Activated CD4-positive, alpha-beta T cell treated with anti-CD3 and anti-CD28 coated beads for 4 hours (primary cell): ENCODE data around the gene GIGYF1.
A peak's percentile ranks its signal among the peaks of the same experiment; 100 is the strongest.
"Not testable (repeated sequence)": the region's sequence is repeated elsewhere in the genome, so short reads cannot be mapped to it uniquely, and the experiment has no call there.

Experiments
- DNase-seq, 2 donors: peaks; one replicate each; pipeline ENCODE4 v3.0.0-alpha.2; 2020

Gene GIGYF1

DNA sequence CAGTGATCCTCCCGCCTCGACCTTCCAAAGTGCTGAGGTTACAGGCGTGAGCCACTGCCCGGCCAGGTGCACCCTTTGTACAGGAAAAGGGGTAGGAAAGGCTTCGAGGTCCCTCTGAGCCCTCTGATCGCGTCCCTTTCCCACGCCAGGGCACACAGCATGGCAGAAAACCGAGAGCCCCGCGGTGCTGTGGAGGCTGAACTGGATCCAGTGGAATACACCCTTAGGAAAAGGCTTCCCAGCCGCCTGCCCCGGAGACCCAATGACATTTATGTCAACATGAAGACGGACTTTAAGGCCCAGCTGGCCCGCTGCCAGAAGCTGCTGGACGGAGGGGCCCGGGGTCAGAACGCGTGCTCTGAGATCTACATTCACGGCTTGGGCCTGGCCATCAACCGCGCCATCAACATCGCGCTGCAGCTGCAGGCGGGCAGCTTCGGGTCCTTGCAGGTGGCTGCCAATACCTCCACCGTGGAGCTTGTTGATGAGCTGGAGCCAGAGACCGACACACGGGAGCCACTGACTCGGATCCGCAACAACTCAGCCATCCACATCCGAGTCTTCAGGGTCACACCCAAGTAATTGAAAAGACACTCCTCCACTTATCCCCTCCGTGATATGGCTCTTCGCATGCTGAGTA, 12.7 kb upstream of the GIGYF1 start:
- DNase-seq: no peak

GRCh38 chr7:100705753-100706671, 12.0 kb upstream of the GIGYF1 start, which contains the start of gene POP7:
Gene POP7, plus strand, starts transcription at chr7:100706121. Its CDS starts 710 bp downstream, at chr7:100706831.
- peak; percentile 98 to 99 for DNase-seq

DNA sequence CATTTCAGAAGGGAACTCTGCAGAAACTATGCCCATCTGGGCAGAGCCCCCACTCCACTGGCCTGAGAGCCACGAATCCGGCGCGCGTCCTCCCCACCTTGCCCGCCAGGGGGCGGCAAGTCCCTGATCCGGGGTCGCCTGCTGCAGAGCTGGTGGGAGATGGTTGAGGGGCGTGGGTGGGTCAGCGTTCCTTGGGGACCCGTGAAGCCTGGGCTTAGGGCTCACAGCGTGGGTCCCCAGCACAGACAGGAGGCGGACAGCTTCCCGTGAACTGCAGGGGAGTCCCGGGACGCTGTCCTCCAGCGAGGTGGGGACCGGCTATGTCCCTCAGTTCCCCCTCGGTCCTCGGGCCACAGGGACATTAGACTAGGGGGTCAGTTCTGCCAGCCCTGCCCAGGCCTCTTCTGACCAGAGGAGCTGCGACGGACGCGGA, 11.3 kb upstream of the GIGYF1 start:
- DNase-seq: peak; percentile 73 to 76

- not testable (repeated sequence) for DNase-seq
Observed at GRCh38 chr7:100701089-100701488, 7.0 kb upstream of the GIGYF1 start.

GRCh38 chr7:100699018-100699417, 5.0 kb upstream of the GIGYF1 start:
- no peak for DNase-seq

- DNase-seq: no peak
Observed at GRCh38 chr7:100696123-100696521, 2.1 kb upstream of the GIGYF1 start.

- DNase-seq: no peak
Observed at GRCh38 chr7:100693312-100694097, 545 bp downstream of the GIGYF1 start.

GRCh38 chr7:100692578-100692961, 1.5 kb downstream of the GIGYF1 start:
- no peak for DNase-seq

GRCh38 chr7:100691676-100692577, 2.1 kb downstream of the GIGYF1 start:
- peak; percentile 75 to 86 for DNase-seq

DNA sequence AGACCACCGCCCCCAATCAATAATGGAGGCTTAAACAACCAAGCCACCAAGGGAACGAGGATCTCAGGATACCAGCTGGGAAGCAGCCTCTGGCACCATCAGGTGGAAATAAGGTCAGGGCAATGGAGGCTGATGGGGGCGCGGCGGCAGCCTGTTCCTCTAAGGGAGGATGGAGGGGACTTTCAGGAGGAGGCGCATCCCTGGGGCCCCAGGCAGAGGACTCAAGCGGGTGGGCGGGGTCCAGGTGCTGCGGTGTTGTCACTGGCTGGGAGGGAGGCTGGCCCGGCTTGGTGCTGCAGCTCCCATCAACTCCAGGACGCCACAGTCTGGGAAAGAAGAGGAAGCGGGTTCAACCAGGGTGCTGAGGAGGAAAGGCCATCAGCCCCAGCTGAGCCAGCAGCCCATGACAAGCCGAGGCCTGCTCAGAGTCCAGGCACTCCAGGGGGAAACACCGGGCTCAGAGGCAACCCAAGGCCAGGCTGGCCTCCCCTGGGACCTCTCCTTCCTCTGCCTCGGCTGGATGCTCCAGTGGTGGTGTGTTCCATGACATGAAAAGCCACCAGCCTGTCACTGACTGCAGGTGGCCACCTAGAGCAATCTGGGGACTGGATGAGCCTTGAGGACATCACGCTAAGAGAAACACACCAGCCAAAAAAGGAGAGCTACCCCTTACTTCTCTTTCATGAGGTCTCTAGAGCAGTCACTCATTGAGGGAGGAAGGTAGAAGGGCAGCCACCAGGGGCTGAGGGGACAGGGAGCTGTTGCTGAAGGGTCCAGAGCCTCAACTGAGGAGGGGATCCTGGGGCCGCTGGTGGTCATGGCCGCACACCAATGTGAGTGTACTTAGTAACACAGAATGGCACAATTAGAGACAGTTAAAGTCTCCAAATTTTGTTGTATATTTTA, 4.6 kb downstream of the GIGYF1 start:
- no peak for DNase-seq

DNA sequence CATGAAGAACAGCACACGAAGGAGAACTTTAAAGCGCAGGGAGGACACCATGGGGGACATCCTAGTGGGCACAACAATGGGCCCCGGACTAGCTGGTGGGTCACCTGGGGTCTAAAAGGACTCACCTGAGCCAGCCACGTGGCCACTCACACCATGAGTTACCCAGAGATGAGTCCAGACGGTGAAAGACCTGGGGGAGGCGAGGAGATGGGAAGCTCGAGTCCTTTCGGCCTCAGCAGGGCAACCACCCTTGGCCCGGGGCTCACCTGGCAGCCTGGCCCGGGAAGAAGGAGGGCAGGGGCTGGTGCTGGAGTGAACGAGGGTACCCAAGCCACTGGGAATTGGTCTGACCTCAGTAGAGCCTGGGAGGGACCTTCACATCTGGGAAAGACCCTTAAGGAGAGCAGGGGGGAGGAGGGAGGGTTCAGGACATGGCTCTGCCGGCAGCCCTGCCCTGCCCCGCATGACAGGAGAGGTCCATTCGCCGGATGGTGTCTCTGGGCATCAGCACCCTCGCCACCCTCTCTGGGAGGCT, 5.7 kb downstream of the GIGYF1 start:
- DNase-seq: no peak

DNA sequence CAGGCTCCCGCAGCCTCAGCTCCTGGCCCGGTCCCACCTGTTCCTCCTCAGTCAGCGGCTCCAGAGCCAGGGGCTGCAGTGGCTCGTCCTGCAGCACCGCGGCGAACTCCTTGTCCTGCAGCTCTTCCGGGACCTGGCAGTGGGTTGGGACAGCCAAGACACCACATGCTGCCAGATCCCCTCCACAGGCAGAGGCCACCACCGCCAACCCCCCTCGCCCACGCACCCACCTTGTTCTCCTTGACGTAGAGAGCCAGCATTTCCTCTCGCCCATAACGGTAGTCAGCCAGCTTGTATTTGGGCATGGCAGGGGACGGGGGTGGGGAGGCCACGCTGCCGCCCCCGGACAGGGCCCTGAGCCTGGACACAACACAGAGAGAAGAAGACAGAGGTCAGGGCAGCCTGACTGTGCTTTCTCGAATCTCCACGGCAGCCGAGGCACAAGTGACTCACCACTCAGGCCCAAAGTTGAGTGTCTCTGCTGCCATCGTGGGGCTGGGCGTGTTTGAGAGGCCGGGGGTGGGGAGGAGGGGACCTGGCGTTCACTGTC, 6.2 kb downstream of the GIGYF1 start:
- no peak for DNase-seq

DNA sequence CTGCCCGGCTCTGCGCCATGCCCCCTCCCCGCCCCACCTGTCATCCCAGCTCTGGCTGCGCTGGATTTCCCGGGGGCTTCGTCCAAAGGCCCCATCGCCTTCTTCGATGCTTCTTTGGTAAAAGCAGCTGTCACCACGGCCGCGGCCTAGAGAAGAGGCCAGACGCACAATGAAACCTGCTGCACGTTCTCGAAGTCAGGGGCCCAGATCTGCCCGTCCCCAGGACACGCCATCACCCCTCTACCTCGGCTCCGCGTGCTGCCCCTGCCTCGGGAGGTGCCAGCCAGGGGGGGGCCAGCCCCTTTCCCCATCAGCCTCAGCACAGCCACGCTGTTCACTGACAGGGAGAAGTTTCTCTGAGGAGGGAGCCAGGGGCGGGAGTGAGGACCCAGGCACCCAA, 6.8 kb downstream of the GIGYF1 start:
- no peak for DNase-seq

- DNase-seq: no peak
Observed at GRCh38 chr7:100686822-100687211, 7.2 kb downstream of the GIGYF1 start.

DNA sequence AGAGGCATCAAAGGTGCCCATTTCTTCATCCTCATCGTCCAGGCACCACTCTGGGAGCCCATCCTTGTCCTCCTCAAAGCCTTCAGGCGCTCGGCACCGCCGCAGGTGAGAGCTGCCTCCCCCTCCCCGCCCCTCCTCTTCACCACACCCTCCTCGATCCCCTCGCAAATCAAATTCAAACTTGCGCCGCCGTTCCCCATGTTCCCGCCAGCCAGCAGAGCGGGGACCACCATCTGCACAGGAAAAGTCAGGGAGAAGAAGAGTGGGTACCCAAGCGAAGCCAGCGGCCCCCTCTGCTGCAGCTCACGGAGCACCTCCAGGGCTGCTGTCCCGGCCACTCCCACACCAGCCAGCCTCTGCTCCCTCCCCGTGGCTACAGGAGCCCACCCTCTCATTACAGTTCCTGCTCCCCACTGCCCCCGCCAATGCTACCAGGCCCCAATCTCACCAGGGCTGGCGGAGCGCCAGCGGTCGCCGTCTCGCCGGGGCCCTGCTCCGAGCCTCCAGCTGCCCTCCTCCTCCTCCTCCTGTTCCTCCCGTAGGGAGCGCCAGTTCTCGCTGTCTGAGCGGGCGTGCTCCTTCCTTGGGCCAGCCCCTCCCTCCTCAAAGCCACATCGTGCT, 7.7 kb downstream of the GIGYF1 start:
- DNase-seq: no peak

DNA sequence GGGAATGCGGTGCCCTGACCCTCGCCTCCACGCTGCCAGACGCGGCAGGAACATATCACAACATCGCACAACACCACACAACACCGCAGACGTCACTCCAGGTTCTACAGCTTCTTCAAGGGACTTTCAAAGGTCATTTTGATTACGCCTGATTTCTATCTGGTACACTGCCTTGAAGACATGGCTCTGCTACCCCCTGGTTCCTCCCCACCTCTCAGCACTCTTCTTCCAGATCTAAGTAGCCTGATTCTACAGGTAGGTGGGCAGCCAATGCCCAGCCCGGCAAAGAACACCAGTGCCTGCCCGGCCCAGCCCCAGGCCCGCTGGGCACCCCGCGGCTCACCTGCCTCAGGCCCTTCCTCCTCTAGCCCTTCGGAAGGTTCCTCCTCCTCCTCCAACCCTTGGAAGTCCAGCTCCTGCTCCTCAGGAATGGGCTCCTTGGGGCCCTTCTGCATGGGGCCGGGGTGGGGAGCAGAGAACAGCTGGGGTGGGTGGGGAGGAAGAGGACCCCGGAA, 8.4 kb downstream of the GIGYF1 start:
- DNase-seq: no peak

DNA sequence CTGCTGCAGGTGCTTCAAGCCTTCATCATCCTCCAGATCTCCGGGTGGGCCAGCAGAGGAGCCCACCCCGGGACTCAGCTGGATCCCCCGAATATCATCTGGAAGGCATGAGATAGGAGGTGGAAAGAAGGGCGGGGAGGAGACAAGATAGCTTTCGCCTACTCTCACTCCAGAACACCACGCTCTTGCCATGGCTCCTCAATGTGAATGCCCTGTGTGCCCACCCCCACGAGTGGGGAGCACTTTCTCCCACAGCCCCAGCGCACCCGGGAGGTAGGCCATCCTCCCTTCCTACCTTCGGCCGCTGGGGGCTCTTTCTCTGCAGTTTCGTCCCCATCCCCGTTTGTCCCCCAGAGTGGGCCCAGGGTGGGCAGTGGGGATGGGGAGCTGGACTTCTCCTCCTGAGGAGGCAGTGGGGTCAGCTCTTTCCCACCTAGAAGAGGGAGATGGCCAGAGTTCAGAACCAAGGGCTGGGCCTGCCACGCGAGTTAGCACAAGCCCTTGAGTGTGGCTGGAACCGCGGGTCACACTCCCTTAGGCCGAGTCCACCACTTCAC, 8.9 kb downstream of the GIGYF1 start:
- DNase-seq: no peak

GRCh38 chr7:100684534-100685042, 9.5 kb downstream of the GIGYF1 start:
- DNase-seq: no peak
